BLaER1 treated with 17β-estradiol and CSF1 and Interleukin-3, amounts not matched to agents 10 nM and 100 nM (cell line): ENCODE measurements around the gene SDF2L1.

Experiments
- H3K27ac ChIP-seq, 11 experiments: shearing (Covaris generic); formaldehyde crosslinking; 2 replicates each; pipeline ENCODE4 v1.8.1; 2022
- H3K27me3 ChIP-seq, 11 experiments: shearing (Covaris generic); formaldehyde crosslinking; 2 replicates each; pipeline ENCODE4 v1.8.1; 2022
- H3K36me3 ChIP-seq, 11 experiments: shearing (Covaris generic); formaldehyde crosslinking; 2 replicates each; pipeline ENCODE4 v1.8.1; 2022
- H3K4me1 ChIP-seq, 10 experiments: shearing (Covaris generic); formaldehyde crosslinking; 2 replicates each; pipeline ENCODE4 v1.8.1; 2022
- H3K4me2 ChIP-seq, 11 experiments: shearing (Covaris generic); formaldehyde crosslinking; 2 replicates each; pipeline ENCODE4 v1.8.1; 2022
- H3K4me3 ChIP-seq, 10 experiments: shearing (Covaris generic); formaldehyde crosslinking; 2 replicates each; pipeline ENCODE4 v1.8.1; 2022
- H3K9ac ChIP-seq, 11 experiments: shearing (Covaris generic); formaldehyde crosslinking; 2 replicates each; pipeline ENCODE4 v1.8.1; 2022
- H3K9me3 ChIP-seq, 11 experiments: shearing (Covaris generic); formaldehyde crosslinking; replicated peaks in 1 of 11; 2 replicates each; pipeline ENCODE4 v1.8.1; 2022
- H4K20me1 ChIP-seq, 11 experiments: shearing (Covaris generic); formaldehyde crosslinking; 2 replicates each; pipeline ENCODE4 v1.8.1; 2022
- Cebpa-rat ChIP-seq, 11 experiments: shearing (Covaris generic); IDR thresholded peaks; 2 replicates each; pipeline ENCODE4 v1.8.1; 2022

SDF2L1 gene

DNA sequence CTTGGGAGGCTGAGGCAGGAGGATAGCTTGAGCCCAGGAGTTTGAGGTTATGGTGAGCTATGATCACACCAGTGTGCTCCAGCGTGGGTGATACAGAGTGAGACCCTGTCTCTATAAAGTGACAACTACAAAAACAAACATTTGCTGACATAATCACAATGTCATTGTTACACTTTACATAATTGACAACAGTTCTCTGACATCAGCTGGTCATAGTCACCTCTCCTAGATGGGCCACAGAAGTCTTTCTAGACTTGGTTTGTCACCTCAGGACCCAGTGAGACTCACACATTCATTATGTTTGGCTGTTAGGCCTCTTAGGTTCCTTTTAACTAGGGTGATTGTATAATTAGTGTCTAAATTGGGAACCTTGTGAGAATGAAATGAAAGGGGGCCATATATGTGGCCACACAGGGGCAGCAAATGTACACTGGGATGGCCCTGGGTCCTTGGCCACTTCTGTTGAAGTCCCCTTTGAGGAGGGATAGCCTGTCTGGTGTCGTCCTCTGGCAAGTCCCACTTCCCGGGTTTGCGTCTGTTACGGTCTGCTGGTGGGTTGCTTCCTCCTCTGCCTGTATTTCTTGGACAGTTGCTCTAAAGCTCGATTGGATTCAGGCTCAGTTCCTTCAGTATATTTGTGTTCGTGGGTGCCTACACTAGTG, 17.9 kb downstream of the SDF2L1 start:
- Histone ChIP-seq H4K20me1 (no peaks in the 10 kb centered on the region; a peak in 1 of 22 replicates), H3K9me3 (no peaks in the 10 kb centered on the region)

DNA sequence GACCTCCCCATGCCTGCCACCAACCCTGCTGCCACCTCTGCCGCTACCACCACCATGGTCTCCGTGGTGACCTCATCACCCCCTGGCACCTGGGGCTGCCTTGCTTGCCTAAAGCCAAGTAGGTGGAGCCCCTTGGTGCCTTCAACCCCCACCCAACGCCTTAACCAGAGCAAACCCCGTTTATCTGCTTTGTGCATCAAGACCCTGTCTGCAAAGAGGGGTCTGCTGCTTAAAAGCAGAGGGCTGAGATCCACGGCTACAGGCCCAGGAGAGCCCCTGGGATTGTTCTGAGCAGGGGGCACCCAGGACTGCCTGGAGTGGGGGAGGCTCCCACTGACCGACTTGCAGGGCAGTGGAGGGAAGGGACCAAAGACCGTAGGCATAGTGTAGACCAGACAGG, 18.8 kb downstream of the SDF2L1 start:
- no peak for TF ChIP-seq Cebpa-rat (IDR thresholded peaks at IDR 0.05)

More for the DNA sequence above, 17.9 kb downstream of the SDF2L1 start:
- H3K4me3 ChIP-seq: no peak overlapping the region
- peaks cover 0 to 5% (median 2%) of the 10 kb centered on the region in 11 experiments; a peak in 8 of 22 replicates for H3K36me3 ChIP-seq
- peak overlapping the region in 1 of 11 experiments; percentile 13; a peak in 1 of 22 replicates for H3K27ac ChIP-seq
- peak overlapping the region; percentile 6 to 94 (median 42); a peak in 21 of 22 replicates for H3K4me2 ChIP-seq
- peak overlapping the region in 1 of 11 experiments; percentile 0; a peak in 2 of 22 replicates for H3K9ac ChIP-seq
- no peak for TF ChIP-seq Cebpa-rat (IDR thresholded peaks at IDR 0.05)
- H3K4me1 ChIP-seq: peaks cover 20 to 50% (median 43%) of the 10 kb centered on the region in 10 experiments; a peak in 19 of 20 replicates
- no peaks in the 10 kb centered on the region for H3K27me3 ChIP-seq

DNA sequence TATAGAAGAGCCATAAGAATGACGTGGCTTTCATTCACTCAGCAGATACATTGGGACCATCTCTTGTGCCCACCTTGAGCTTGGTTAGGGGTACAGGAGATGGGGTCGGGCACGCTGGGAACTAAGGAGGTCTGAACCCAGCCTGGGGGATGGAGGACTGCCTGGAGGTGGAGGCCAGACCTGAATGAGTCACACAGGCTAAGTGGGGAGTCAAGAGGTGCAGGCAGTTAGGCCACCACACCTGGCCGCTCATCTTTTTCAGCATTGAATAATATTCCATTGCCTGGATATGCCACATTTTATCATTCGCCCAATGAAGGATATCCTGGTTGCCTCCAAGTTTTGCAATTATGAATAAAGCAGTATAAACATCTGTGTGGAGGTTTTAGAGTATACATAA, 19.9 kb downstream of the SDF2L1 start:
- no peak for TF ChIP-seq Cebpa-rat (IDR thresholded peaks at IDR 0.05)
- H3K27ac ChIP-seq: no peak overlapping the region
- no peaks in the 10 kb centered on the region for H3K36me3 ChIP-seq
- no peaks in the 10 kb centered on the region for H3K27me3 ChIP-seq
- peaks cover 17 to 51% (median 44%) of the 10 kb centered on the region in 10 experiments for H3K4me1 ChIP-seq
- H3K4me3 ChIP-seq: no peak overlapping the region
- no peaks in the 10 kb centered on the region for H3K9me3 ChIP-seq
- no peak overlapping the region for H3K4me2 ChIP-seq
- no peak overlapping the region for H3K9ac ChIP-seq
- no peaks in the 10 kb centered on the region; a peak in 1 of 22 replicates for H4K20me1 ChIP-seq

More for the DNA sequence above, 18.8 kb downstream of the SDF2L1 start:
- Histone ChIP-seq H3K9me3 (no peaks in the 10 kb centered on the region), H3K36me3 (no peaks in the 10 kb centered on the region), H3K27ac (no peak overlapping the region), H3K9ac (no peak overlapping the region), H3K4me2 (peak overlapping the region in 8 of 11 experiments; percentile 28 to 94 (median 48); a peak in 9 of 22 replicates), H3K4me3 (no peak overlapping the region), H3K4me1 (peaks cover 25 to 56% (median 49%) of the 10 kb centered on the region in 10 experiments), H4K20me1 (no peaks in the 10 kb centered on the region; a peak in 1 of 22 replicates), H3K27me3 (no peaks in the 10 kb centered on the region)

DNA sequence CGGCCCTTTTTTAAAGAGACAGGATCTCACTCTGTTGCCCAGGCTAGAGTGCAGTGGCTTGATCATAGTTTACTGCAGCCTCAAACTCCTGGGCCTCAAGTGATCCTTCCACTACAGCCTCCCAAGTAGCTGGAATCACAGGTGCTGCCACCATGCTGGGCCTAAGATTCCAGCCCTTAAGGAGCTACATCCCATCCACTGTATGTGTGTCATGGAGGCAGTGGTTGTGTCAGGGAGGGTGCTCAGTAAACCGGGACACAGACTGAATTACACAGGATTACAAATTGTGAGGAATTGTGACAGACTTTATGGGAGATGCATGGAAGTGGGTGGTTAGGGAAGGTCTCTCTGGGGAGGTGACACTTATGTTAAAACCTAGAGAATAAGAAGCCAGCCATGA, 21.6 kb downstream of the SDF2L1 start:
- no peaks in the 10 kb centered on the region for H3K27me3 ChIP-seq
- peaks cover 20 to 52% (median 43%) of the 10 kb centered on the region in 10 experiments for H3K4me1 ChIP-seq
- no peak overlapping the region for H3K4me2 ChIP-seq
- TF ChIP-seq Cebpa-rat (IDR thresholded peaks at IDR 0.05): no peak
- no peak overlapping the region for H3K27ac ChIP-seq
- 0 out of 22 replicates have a peak, but pooled peaks cover 0 to 3% (median 0%) of the 10 kb centered on the region in 11 experiments for H3K36me3 ChIP-seq
- H3K4me3 ChIP-seq: no peak overlapping the region
- no peak overlapping the region for H3K9ac ChIP-seq
- no peaks in the 10 kb centered on the region for H3K9me3 ChIP-seq
- no peaks in the 10 kb centered on the region; a peak in 2 of 22 replicates for H4K20me1 ChIP-seq

DNA sequence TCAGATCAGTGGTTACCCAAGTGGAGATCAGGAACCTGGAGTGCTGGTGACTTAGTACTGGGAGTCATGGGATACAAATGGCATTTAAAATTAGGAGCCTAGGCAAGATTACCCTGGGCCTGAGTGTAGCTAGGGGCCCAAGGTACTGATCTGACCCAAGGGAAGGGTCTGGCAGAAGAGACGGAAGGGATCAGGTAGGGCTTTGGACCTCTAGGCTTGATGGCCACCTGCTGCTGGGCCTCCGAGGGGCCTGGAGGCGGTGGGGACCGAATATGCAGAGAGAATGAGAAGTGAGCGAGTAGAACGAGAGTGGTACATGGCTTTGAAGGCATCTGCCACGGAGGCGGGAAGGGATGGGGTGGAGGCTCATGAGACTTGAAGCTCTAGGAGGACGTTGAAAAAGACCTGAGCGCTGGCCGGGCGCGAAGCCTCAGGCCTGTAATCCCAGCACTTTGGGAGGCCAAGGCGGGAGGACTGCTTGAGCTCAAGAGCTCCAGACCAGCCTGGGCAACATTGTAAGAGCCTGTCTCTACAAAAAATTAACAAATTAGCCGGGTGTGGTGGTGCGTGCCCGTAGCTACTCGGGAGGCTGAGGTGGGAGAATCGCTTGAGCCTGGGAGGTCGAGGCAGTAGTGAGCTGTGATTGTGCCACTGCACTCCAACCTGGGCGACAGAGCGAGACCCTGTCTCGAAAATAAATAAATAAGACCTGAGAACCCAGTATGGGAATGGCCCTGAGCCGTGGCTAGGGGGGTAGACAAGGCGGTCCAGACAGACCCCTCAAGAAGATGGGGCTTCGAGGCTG, 23.1 kb downstream of the SDF2L1 start:
- no peaks in the 10 kb centered on the region for H3K9me3 ChIP-seq
- peaks cover 9 to 15% (median 13%) of the 10 kb centered on the region in 11 experiments; a peak in 20 of 22 replicates for H3K36me3 ChIP-seq
- peak overlapping the region; percentile 80 to 90 (median 86) for H3K9ac ChIP-seq
- TF ChIP-seq Cebpa-rat (IDR thresholded peaks at IDR 0.05): no peak
- peaks cover 0 to 12% (median 6%) of the 10 kb centered on the region in 11 experiments; a peak in 11 of 22 replicates for H4K20me1 ChIP-seq
- H3K27me3 ChIP-seq: no peaks in the 10 kb centered on the region
- peak overlapping the region; percentile 83 to 93 (median 89) for H3K4me2 ChIP-seq
- peaks cover 19 to 42% (median 31%) of the 10 kb centered on the region in 10 experiments for H3K4me1 ChIP-seq
- H3K27ac ChIP-seq: peak overlapping the region; percentile 76 to 91 (median 86); a peak in 21 of 22 replicates
- peak overlapping the region; percentile 68 to 97 (median 81) for H3K4me3 ChIP-seq

DNA sequence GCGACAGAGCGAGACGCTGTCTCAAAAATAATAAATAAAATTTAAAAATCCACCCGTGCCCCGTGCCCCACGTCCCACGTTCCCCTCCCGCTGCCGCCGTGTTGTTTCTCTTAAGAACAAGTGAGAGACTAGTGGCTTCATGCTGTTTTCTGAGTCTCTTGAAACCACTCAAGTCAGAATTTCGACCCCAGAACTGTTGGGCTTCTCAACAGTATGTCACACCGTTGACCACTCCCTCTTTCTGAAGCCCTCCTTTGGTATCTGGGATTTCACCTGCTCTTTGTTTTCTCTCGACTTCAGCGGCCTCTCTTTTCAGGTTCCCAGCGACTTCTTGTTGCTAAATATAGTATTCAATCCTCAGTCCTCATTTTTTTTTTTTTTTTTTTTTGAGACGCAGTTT, 24.7 kb downstream of the SDF2L1 start:
- H3K27me3 ChIP-seq: no peaks in the 10 kb centered on the region
- peaks cover 24 to 30% (median 28%) of the 10 kb centered on the region in 11 experiments for H3K36me3 ChIP-seq
- H3K9me3 ChIP-seq: no peaks in the 10 kb centered on the region
- H3K4me2 ChIP-seq: peak overlapping the region; percentile 83 to 93 (median 89)
- peaks cover 19 to 35% (median 30%) of the 10 kb centered on the region in 10 experiments for H3K4me1 ChIP-seq
- H4K20me1 ChIP-seq: peaks cover 0 to 25% (median 14%) of the 10 kb centered on the region in 11 experiments; a peak in 14 of 22 replicates
- peak overlapping the region; percentile 68 to 97 (median 81) for H3K4me3 ChIP-seq
- no peak for TF ChIP-seq Cebpa-rat (IDR thresholded peaks at IDR 0.05)
- peak overlapping the region; percentile 76 to 91 (median 86); a peak in 19 of 22 replicates for H3K27ac ChIP-seq
- H3K9ac ChIP-seq: peak overlapping the region; percentile 80 to 90 (median 86)

DNA sequence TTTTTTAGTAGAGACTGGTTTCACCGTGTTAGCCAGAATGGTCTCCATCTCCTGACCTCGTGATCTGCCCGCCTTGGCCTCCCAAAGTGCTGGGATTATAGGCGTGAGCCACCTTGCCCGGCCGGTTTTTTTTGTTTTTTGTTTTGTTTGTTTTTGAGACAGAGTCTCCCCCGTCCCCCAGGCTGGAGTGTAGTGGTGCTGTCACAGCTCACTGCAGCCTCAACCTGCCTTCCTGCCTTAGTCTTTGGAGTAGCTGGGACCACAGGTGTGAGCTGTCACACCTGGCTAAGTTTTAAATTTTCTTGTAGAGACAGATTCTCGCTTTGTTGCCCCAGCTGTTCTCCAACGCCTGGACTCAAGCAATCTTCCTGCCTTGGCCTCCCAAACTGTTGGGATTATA, 26.9 kb downstream of the SDF2L1 start:
- Histone ChIP-seq H3K9ac (peak overlapping the region in 1 of 11 experiments; percentile 19; a peak in 2 of 22 replicates), H3K4me2 (no peak overlapping the region), H3K27ac (no peak overlapping the region)

DNA sequence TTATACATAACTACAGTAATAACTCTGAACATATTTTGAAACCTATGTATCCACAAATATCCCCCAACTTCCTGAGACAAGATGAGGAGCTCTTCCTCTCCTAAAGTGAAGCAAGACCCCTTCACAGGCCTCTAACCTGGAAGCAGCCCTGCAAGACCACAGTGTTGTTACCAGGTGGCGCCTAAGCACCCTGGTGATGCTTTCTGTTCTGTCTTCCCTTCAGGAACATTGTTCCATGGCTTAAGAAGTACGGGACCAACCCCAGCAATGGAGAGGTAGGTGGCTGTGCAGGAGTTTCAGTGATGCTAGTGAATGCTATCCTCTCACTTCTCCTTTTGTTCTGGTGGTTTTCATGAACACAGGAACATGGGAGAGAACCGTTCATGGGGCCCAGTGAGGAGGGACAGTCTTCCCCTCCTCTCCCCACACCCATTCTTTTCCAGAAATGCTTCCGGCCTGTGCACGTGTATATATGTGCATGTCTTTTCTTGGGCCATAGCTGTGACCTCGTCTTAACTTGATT, 30.1 kb downstream of the SDF2L1 start:
- no peak overlapping the region for H3K27ac ChIP-seq
- peaks cover 0 to 49% (median 35%) of the 10 kb centered on the region in 11 experiments; a peak in 18 of 22 replicates for H4K20me1 ChIP-seq
- H3K4me1 ChIP-seq: peaks cover 16 to 38% (median 22%) of the 10 kb centered on the region in 10 experiments
- no peaks in the 10 kb centered on the region for H3K27me3 ChIP-seq
- peak overlapping the region in 1 of 11 experiments; percentile 30; a peak in 1 of 22 replicates for H3K9ac ChIP-seq
- TF ChIP-seq Cebpa-rat (IDR thresholded peaks at IDR 0.05): no peak
- peaks cover 70 to 83% (median 77%) of the 10 kb centered on the region in 11 experiments for H3K36me3 ChIP-seq
- H3K4me3 ChIP-seq: no peak overlapping the region
- H3K9me3 ChIP-seq: peaks cover 0 to 20% (median 12%) of the 10 kb centered on the region in 11 experiments; a peak in 17 of 22 replicates
- H3K4me2 ChIP-seq: peak overlapping the region in 5 of 11 experiments; percentile 11 to 35 (median 27); a peak in 3 of 22 replicates

More for the DNA sequence above, 26.9 kb downstream of the SDF2L1 start:
- peaks cover 29 to 53% (median 38%) of the 10 kb centered on the region in 10 experiments for H3K4me1 ChIP-seq
- peaks cover 0 to 48% (median 32%) of the 10 kb centered on the region in 11 experiments; a peak in 18 of 22 replicates for H4K20me1 ChIP-seq
- peaks cover 47 to 52% (median 50%) of the 10 kb centered on the region in 11 experiments for H3K36me3 ChIP-seq
- H3K4me3 ChIP-seq: no peak overlapping the region
- no peak for TF ChIP-seq Cebpa-rat (IDR thresholded peaks at IDR 0.05)
- H3K27me3 ChIP-seq: no peaks in the 10 kb centered on the region
- no peaks in the 10 kb centered on the region for H3K9me3 ChIP-seq
